Measurements from ENCODE around the gene DHX35. TPM values are rescaled to one million over a fixed set of nuclear protein-coding genes. Genes with fewer than 3 reads are reported as not detected.

Gene DHX35
- 11.3 TPM for total RNA-seq

GRCh38 chr20:38962044-38962927 is at the start of gene DHX35:
Gene DHX35, plus strand, starts transcription at chr20:38962344. Its CDS starts 24 bp downstream, at chr20:38962368.
- peak; percentile 100 for ATAC-seq
- peak; percentile 99 for DNase-seq (ENCODE audit: low spot score)
- intact Hi-C loops (cut with DNase I) = no loop called here

DNA sequence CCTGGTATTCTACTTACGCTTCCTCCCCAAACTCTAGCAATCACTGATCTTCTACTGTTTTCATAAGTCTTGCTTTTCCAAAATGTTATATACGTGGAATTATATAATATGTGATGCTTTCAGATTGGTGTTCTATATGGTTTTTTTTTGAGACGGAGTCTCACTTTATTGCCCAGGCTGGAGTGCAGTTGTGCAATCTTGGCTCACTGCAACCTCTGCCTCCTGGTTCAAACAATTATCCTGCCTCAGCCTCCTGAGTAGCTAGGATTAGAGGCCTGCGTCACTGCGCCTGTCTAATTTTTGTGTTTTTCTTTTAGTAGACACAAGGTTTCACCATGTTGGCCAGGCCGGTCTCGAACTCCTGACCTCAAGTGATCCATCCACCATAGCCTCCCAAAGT is 46.8 kb upstream of the DHX35 start:
- DNase-seq (ENCODE audit: low spot score) (no peak), ATAC-seq (no peak)
- intact Hi-C loops (cut with DNase I) = no loop called here

GRCh38 chr20:38917657-38918056 is 44.5 kb upstream of the DHX35 start:
- DNase-seq (ENCODE audit: low spot score) = no peak
- ATAC-seq = no peak
- intact Hi-C loops (cut with DNase I) = no loop called here

DNA sequence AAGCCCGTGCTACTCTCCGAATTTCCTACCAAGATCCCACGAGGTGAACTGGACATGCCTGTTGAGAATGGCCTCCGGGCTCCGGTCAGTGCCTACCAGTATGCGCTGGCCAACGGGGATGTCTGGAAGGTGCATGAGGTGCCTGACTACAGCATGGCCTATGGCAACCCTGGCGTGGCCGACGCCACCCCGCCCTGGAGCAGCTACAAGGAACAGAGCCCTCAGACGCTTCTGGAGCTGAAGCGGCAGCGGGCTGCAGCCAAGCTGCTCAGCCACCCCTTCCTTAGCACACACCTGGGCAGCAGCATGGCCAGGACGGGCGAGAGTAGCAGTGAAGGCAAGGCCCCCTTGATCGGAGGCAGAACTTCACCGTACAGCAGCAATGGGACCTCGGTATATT is 44.0 kb upstream of the DHX35 start:
- ATAC-seq (no peak), DNase-seq (ENCODE audit: low spot score) (no peak)
- intact Hi-C loops (cut with DNase I) = no loop called here

- intact Hi-C loops (cut with DNase I) = loop anchor here (10.0 kb wide), 1 partner anchor 125 kb away; no protein-coding TSS in a partner anchor
- DNase-seq (ENCODE audit: low spot score) (no peak), ATAC-seq (no peak)
These were observed 42.5 kb upstream of the DHX35 start for GRCh38 chr20:38919683-38920082.

DNA sequence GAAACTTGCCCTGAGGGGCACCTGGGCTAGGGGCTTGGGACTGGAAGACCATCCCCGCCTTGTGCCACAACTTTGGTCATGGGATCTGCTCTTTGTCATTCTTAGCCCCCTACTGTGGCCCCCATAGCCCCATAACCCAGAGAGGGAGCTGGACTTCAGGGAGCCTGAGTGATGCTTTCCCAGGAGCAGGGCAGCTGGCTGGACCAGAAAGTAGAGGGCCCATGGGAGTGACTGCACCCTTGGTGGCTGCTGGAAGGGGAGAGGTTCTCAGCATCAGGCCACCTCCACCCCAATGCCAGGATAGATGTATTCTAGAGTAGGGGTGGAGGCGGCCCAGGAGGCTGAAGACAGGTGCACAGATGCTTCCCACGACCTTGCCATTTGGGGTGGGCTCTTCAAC is 41.7 kb upstream of the DHX35 start:
- intact Hi-C loops (cut with DNase I) = loop anchor here (10.0 kb wide), 1 partner anchor 124 kb away; no protein-coding TSS in a partner anchor
- no peak for DNase-seq (ENCODE audit: low spot score)
- ATAC-seq = no peak

DNA sequence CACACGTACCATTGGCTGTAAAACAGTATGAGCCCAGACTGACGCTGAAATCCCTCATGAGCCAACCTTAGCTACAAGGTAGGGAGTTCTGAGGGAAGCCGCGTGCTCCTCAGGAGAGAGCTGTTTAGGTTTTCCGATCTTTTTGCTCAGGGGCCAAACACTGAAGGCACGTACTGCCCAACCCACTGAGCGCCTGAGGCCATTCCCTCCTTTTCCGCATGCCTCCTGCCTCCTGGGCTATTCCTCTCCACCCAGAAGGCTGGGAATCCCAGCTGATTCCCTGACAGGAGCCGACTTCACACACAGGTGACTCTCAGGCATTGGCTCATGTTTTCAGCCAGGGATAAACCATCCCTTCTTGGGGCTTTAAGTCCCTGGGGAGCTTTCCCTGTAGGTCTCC is 41.3 kb upstream of the DHX35 start:
- no peak for DNase-seq (ENCODE audit: low spot score)
- intact Hi-C loops (cut with DNase I) = loop anchor here (10.0 kb wide), 1 partner anchor 124 kb away; no protein-coding TSS in a partner anchor
- no peak for ATAC-seq

DNA sequence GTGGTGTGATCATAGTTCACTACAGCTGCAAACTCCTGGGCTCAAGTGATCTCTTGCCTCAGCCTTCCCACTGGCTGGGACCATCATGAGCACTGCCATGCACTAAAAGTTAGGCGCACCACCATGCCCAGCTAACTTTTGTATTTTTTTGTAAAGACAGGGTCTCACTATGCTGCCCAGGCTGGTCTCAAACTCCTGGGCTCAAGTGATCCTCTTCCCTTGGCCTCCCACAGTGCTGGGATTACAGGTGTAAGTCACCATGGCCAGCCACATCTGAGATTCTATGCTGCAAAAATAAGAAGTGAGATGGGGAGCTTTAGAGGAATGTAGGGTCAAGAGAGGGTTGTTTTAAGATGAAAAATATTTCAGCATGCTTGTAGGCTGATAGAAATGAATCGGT is 37.4 kb upstream of the DHX35 start:
- no peak for DNase-seq (ENCODE audit: low spot score)
- intact Hi-C loops (cut with DNase I) = loop anchor here (10.0 kb wide), 1 partner anchor 120 kb away; no protein-coding TSS in a partner anchor
- ATAC-seq = no peak

- intact Hi-C loops (cut with DNase I) = loop anchor here (10.0 kb wide), 1 partner anchor 118 kb away; no protein-coding TSS in a partner anchor
- DNase-seq (ENCODE audit: low spot score) = peak; percentile 90
- peak; percentile 98 for ATAC-seq
These were observed 35.8 kb upstream of the DHX35 start, which contains the start of gene FAM83D for GRCh38 chr20:38926142-38926933. Gene FAM83D, plus strand, starts transcription at chr20:38926417. Its CDS starts 26 bp downstream, at chr20:38926443.

GRCh38 chr20:38926934-38927616 is 35.1 kb upstream of the DHX35 start:
- ATAC-seq (no peak), DNase-seq (ENCODE audit: low spot score) (no peak)
- intact Hi-C loops (cut with DNase I) = loop anchor here (10.0 kb wide), 1 partner anchor 118 kb away; no protein-coding TSS in a partner anchor

- intact Hi-C loops (cut with DNase I) = loop anchor here (10.0 kb wide), 1 partner anchor 117 kb away; no protein-coding TSS in a partner anchor
- ATAC-seq = no peak
- no peak for DNase-seq (ENCODE audit: low spot score)
These were observed 34.1 kb upstream of the DHX35 start for GRCh38 chr20:38927902-38928578.

GRCh38 chr20:38930242-38930569 is 31.9 kb upstream of the DHX35 start:
- intact Hi-C loops (cut with DNase I) = no loop called here
- no peak for ATAC-seq

DNA sequence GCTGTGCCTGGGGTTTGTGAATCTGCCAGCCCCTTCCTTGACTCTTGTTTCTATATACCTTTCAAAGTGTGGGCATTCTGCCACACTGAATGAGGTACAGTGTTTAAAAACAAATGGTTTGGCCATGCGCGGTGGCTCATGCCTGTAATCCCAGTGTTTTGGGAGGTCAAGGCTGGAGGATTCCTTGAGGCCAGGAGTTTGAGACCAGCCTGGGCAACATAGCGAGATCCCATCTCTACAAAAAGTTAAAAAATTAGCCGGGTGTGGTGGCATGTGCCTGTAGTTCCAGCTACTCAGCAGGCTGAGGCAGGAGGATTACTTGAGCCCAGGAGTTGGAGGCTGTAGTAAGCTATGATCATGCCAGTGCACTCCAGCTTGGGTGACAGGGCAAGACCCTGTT is 30.2 kb upstream of the DHX35 start:
- intact Hi-C loops (cut with DNase I) = no loop called here
- ATAC-seq (no peak), DNase-seq (ENCODE audit: low spot score) (no peak)

More at GRCh38 chr20:38930242-38930569, 31.9 kb upstream of the DHX35 start:
- DNase-seq (ENCODE audit: low spot score) = no peak

GRCh38 chr20:38932457-38933120 is 29.6 kb upstream of the DHX35 start:
- ATAC-seq (no peak), DNase-seq (ENCODE audit: low spot score) (no peak)
- intact Hi-C loops (cut with DNase I) = no loop called here

- intact Hi-C loops (cut with DNase I) = no loop called here
- no peak for DNase-seq (ENCODE audit: low spot score)
- ATAC-seq = no peak
These were observed 27.6 kb upstream of the DHX35 start for GRCh38 chr20:38934530-38934929.

GRCh38 chr20:38935285-38935684 is 26.9 kb upstream of the DHX35 start:
- no peak for ATAC-seq
- DNase-seq (ENCODE audit: low spot score) = no peak
- intact Hi-C loops (cut with DNase I) = no loop called here

DNA sequence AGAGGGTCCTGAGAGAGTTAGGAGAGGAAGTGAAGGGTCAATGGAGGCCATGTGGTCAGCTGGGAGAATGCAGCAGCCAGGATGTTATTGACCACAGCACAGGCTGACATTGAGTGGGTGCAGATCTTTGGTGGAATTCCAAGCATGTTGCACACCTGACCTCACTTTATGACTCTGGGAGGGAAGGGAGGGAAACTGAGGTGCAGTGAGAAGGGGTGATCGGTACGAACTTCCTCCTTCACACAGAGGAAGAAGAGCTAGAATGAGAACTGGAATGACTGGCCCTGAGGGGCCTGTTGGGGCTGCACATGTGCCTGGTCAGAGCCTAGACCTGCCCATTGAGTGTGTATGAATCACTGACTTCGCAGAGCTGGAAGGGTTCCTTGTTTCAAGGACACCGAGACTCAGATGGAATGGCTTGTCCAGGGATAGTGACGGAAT is 26.2 kb upstream of the DHX35 start:
- no peak for ATAC-seq
- intact Hi-C loops (cut with DNase I) = no loop called here
- no peak for DNase-seq (ENCODE audit: low spot score)

- ATAC-seq (no peak), DNase-seq (ENCODE audit: low spot score) (no peak)
- intact Hi-C loops (cut with DNase I) = no loop called here
These were observed 25.1 kb upstream of the DHX35 start for GRCh38 chr20:38937000-38937399.
